SU-DHL-6 (cell line): ENCODE results near the gene SYNGR2.

ENCODE experiments used
- H2AFZ ChIP-seq: fragments of 200-600 bp; sonication (generic); 2 replicates; pipeline ENCODE4 v1.6.1; 2014; ENCODE audit warnings: low read depth, mild to moderate bottlenecking, moderate library complexity, mixed read lengths, antibody characterized with exemption, low read length; ENCODE audit not compliant: severe bottlenecking
- H3F3A ChIP-seq: fragments of 200-600 bp; shearing (Covaris generic); 2 replicates; pipeline ENCODE4 v1.6.0; 2016; ENCODE audit warnings: antibody characterized with exemption, mild to moderate bottlenecking; ENCODE audit not compliant: insufficient read depth
- H3K27ac ChIP-seq: fragments of 200-600 bp; sonication (generic); 2 replicates; pipeline ENCODE4 v1.5.1; 2016; ENCODE audit warnings: low read depth, mild to moderate bottlenecking, low read length, moderate library complexity, mixed read lengths
- H3K27me3 ChIP-seq: fragments of 200-600 bp; sonication (generic), shearing (Covaris generic); 2 replicates; pipeline ENCODE4 v1.6.0; 2014; ENCODE audit warnings: mild to moderate bottlenecking, low read length
- H3K36me3 ChIP-seq: fragments of 200-600 bp; sonication (generic); 2 replicates; pipeline ENCODE4 v1.6.1; 2014; ENCODE audit warnings: mild to moderate bottlenecking, low read length, mixed read lengths
- H3K4me2 ChIP-seq: fragments of 300-600, 200-600 bp; shearing (Covaris generic), sonication (generic); 2 replicates; pipeline ENCODE4 v1.6.0; 2014; ENCODE audit warnings: low read length, low read depth, mild to moderate bottlenecking; ENCODE audit not compliant: poor library complexity, severe bottlenecking
- H3K4me3 ChIP-seq: fragments of 200-600 bp; sonication (generic); 2 replicates; pipeline ENCODE4 v1.5.1; 2014; ENCODE audit warnings: antibody characterized with exemption, low read length, mild to moderate bottlenecking, mixed read lengths; ENCODE audit not compliant: insufficient read depth, poor library complexity, severe bottlenecking
- H3K79me2 ChIP-seq: fragments of 200-600 bp; sonication (generic); 2 replicates; pipeline ENCODE4 v1.6.1; 2014; ENCODE audit warnings: mild to moderate bottlenecking, low read length, moderate library complexity; ENCODE audit not compliant: insufficient read depth
- H3K9ac ChIP-seq: fragments of 200-600 bp; sonication (generic); 2 replicates; pipeline ENCODE4 v1.7.0; 2014; ENCODE audit warnings: mild to moderate bottlenecking, low read length
- H3K9me2 ChIP-seq: fragments of 200-600 bp; sonication (generic); replicated peaks from 2 replicates; pipeline ENCODE4 v1.6.1; 2014; ENCODE audit warnings: low read length; ENCODE audit not compliant: insufficient read depth
- H3K9me3 ChIP-seq: fragments of 200-600 bp; sonication (generic); 2 replicates; pipeline ENCODE4 v1.6.1; 2014; ENCODE audit warnings: low read length, mixed read lengths; ENCODE audit not compliant: insufficient read depth
- H4K20me1 ChIP-seq: fragments of 200-600 bp; sonication (generic); 2 replicates; pipeline ENCODE4 v1.6.1; 2014; ENCODE audit warnings: low read depth, mild to moderate bottlenecking, antibody characterized with exemption, low read length, moderate library complexity, mixed read lengths
- CTCF ChIP-seq: fragments of 200-600 bp; sonication (generic); IDR thresholded peaks from one replicate; pipeline ENCODE4 v1.5.1; 2017; ENCODE audit warnings: antibody characterized with exemption, mild to moderate bottlenecking, low read length, moderate library complexity; ENCODE audit not compliant: insufficient read depth, poor library complexity, severe bottlenecking
- EZH2phosphoT487 ChIP-seq: fragments of 200-600 bp; sonication (generic), shearing (Covaris generic); conservative IDR thresholded peaks from 2 replicates; pipeline ENCODE4 v1.6.1; 2018; ENCODE audit warnings: mild to moderate bottlenecking, antibody characterized with exemption, low read length, moderate library complexity, mixed read lengths

SYNGR2 gene

GRCh38 chr17:78197147-78197832 lies 28.9 kb downstream of the SYNGR2 start:
- H4K20me1 ChIP-seq, result no peaks in the 10 kb centered on the region
- H3K4me3 ChIP-seq, result no peak overlapping the region
- H3K27ac ChIP-seq, result no peak overlapping the region
- H3K9ac ChIP-seq, result no peak overlapping the region
- H3K79me2 ChIP-seq, result peaks cover 26% of the 10 kb centered on the region
- no peak overlapping the region for H2AFZ ChIP-seq
- H3K4me2 ChIP-seq, result no peak overlapping the region
- H3K9me3 ChIP-seq, result no peaks in the 10 kb centered on the region
- H3K9me2 ChIP-seq, result no peaks in the 10 kb centered on the region
- H3K36me3 ChIP-seq, result 0 out of 2 replicates have a peak, but pooled peaks cover 6% of the 10 kb centered on the region
- no peak for TF ChIP-seq EZH2phosphoT487
- TF ChIP-seq CTCF, result no peak
- H3F3A ChIP-seq, result peaks cover 10% of the 10 kb centered on the region; the same call in 1 of the 2 replicates
- H3K27me3 ChIP-seq, result no peaks in the 10 kb centered on the region

DNA sequence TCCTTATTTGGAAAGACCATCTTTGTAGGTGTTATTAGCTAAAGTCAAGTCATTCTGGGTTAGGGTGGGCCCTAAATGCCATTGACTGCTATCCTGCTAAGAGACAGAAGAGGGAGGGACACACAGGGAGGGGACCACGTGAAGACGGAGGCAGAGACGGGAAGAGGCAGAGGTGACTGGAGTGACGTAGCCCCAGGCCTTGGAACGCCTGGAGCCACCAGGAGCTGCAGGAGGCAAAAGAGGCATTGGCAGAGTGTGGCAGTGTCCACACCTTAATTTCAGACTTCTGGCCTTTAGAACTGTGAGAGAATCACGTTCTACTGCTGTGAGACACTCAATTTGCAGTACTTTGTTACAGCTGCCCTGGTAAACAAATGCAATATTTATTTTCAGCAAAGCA lies 32.1 kb downstream of the SYNGR2 start:
- Histone ChIP-seq H3K27me3 (no peaks in the 10 kb centered on the region), H3K4me3 (no peak overlapping the region), H4K20me1 (no peaks in the 10 kb centered on the region), H3K4me2 (no peak overlapping the region), H3K9ac (no peak overlapping the region), H3K9me2 (no peaks in the 10 kb centered on the region), H2AFZ (no peak overlapping the region), H3K9me3 (no peaks in the 10 kb centered on the region), H3K79me2 (peaks cover 12% of the 10 kb centered on the region; the same call in 1 of the 2 replicates), H3F3A (no peaks in the 10 kb centered on the region), H3K36me3 (0 out of 2 replicates have a peak, but pooled peaks cover 2% of the 10 kb centered on the region), H3K27ac (no peak overlapping the region)
- no peak for TF ChIP-seq EZH2phosphoT487
- TF ChIP-seq CTCF, result no peak

DNA sequence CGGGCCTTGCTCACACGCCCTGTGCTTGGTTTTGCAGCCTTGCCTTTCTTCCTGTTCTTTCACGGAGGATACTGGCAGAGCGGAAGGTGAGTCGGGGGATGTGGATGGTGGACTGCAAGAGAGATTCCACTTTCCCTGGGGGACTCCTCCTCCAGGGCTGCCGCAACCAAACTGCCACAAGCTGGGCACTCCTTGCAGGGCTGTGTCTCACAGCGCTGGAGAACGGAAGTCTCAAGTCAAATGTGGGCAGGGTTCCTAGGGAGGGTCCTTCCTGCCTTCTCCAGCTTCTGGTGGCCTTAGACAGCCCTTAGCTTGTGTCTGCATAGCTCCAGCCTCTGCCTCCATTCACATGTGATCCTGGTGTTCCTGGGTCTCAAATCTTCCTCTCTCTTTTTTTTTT lies 34.3 kb downstream of the SYNGR2 start:
- no peak overlapping the region for H3K9ac ChIP-seq
- H3K79me2 ChIP-seq, result peaks cover 12% of the 10 kb centered on the region; the same call in 1 of the 2 replicates
- no peaks in the 10 kb centered on the region for H3K9me2 ChIP-seq
- H3K9me3 ChIP-seq, result no peaks in the 10 kb centered on the region
- H3K4me3 ChIP-seq, result no peak overlapping the region
- H3K27ac ChIP-seq, result no peak overlapping the region
- no peak overlapping the region for H3K4me2 ChIP-seq
- no peak for TF ChIP-seq CTCF
- TF ChIP-seq EZH2phosphoT487, result no peak
- no peak overlapping the region for H2AFZ ChIP-seq
- no peaks in the 10 kb centered on the region for H3K27me3 ChIP-seq
- no peaks in the 10 kb centered on the region for H3F3A ChIP-seq
- no peaks in the 10 kb centered on the region for H3K36me3 ChIP-seq
- H4K20me1 ChIP-seq, result no peaks in the 10 kb centered on the region
